Hair follicle dermal papilla cell (primary cell): ENCODE data around the gene CT45A2. TPM values are rescaled to one million over a fixed set of nuclear protein-coding genes. Genes with fewer than 3 reads are reported as not detected.

Experiments used
- total RNA-seq: library from RNA; depleted of rRNA; stranded (reverse); fragments of >200 nt; gene quantifications from 2 replicates; pipeline ENCODE4 v1.2.3, GENCODE V29; 2012

The CT45A2 gene, protein sequence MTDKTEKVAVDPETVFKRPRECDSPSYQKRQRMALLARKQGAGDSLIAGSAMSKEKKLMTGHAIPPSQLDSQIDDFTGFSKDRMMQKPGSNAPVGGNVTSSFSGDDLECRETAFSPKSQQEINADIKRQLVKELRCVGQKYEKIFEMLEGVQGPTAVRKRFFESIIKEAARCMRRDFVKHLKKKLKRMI
- not detected in 2 replicates for total RNA-seq

DNA sequence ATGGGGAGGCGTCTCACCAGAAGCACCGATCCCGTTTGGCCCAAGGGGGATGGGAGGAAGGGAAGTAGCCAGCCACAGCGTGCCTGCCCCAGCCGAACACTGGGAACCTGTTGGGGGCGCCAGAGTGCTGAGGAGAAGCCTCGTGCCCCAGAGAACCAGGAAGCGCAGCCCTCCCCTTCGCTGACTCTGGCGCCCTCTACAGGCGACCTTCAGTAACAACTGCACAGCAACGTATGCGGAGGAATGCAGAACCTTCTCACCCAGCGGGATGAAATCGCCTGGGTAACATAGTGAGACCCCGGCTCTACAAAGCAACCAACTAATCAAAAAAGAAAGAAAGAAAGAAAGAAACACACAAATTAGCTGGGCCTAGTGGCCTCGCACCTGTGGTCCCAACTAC, at the start of gene CT45A2:
TSS of gene CT45A2 (minus strand) at position 101 of the 400 bp plus-strand sequence. CDS start 3,747 bp downstream, outside the sequence.

DNA sequence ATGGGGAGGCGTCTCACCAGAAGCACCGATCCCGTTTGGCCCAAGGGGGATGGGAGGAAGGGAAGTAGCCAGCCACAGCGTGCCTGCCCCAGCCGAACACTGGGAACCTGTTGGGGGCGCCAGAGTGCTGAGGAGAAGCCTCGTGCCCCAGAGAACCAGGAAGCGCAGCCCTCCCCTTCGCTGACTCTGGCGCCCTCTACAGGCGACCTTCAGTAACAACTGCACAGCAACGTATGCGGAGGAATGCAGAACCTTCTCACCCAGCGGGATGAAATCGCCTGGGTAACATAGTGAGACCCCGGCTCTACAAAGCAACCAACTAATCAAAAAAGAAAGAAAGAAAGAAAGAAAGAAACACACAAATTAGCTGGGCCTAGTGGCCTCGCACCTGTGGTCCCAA, 34.6 kb upstream of the CT45A2 start, which contains the start of gene CT45A8:
TSS of gene CT45A8 (minus strand) at position 101 of the 400 bp plus-strand sequence. CDS start 3,755 bp downstream, outside the sequence.

DNA sequence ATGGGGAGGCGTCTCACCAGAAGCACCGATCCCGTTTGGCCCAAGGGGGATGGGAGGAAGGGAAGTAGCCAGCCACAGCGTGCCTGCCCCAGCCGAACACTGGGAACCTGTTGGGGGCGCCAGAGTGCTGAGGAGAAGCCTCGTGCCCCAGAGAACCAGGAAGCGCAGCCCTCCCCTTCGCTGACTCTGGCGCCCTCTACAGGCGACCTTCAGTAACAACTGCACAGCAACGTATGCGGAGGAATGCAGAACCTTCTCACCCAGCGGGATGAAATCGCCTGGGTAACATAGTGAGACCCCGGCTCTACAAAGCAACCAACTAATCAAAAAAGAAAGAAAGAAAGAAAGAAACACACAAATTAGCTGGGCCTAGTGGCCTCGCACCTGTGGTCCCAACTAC, 17.4 kb upstream of the CT45A2 start, which contains the start of gene CT45A7:
TSS of gene CT45A7 (minus strand) at position 101 of the 400 bp plus-strand sequence. CDS start 3,747 bp downstream, outside the sequence.

DNA sequence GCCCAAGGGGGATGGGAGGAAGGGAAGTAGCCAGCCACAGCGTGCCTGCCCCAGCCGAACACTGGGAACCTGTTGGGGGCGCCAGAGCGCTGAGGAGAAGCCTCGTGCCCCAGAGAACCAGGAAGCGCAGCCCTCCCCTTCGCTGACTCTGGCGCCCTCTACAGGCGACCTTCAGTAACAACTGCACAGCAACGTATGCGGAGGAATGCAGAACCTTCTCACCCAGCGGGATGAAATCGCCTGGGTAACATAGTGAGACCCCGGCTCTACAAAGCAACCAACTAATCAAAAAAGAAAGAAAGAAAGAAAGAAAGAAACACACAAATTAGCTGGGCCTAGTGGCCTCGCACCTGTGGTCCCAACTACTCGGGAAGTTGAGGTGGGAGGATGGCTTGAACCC, 17.1 kb downstream of the CT45A2 start, which contains the start of gene CT45A6:
TSS of gene CT45A6 (minus strand) at position 101 of the 400 bp plus-strand sequence. CDS start 3,794 bp downstream, outside the sequence.

DNA sequence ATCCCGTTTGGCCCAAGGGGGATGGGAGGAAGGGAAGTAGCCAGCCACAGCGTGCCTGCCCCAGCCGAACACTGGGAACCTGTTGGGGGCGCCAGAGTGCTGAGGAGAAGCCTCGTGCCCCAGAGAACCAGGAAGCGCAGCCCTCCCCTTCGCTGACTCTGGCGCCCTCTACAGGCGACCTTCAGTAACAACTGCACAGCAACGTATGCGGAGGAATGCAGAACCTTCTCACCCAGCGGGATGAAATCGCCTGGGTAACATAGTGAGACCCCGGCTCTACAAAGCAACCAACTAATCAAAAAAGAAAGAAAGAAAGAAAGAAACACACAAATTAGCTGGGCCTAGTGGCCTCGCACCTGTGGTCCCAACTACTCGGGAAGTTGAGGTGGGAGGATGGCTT, 34.4 kb downstream of the CT45A2 start, which contains the start of gene CT45A5:
TSS of gene CT45A5 (minus strand) at position 101 of the 400 bp plus-strand sequence. CDS start 3,774 bp downstream, outside the sequence.

DNA sequence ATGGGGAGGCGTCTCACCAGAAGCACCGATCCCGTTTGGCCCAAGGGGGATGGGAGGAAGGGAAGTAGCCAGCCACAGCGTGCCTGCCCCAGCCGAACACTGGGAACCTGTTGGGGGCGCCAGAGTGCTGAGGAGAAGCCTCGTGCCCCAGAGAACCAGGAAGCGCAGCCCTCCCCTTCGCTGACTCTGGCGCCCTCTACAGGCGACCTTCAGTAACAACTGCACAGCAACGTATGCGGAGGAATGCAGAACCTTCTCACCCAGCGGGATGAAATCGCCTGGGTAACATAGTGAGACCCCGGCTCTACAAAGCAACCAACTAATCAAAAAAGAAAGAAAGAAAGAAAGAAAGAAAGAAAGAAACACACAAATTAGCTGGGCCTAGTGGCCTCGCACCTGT, 51.7 kb downstream of the CT45A2 start, which contains the start of gene CT45A3:
TSS of gene CT45A3 (minus strand) at position 101 of the 400 bp plus-strand sequence. CDS start 3,747 bp downstream, outside the sequence.

Other genes starting within 250 kb of the CT45A2 start
- not detected in 2 replicates for gene CT45A1, start 106.4 kb downstream of the CT45A2 start, total RNA-seq
- not detected in 2 replicates for gene CT45A3, start 51.8 kb downstream of the CT45A2 start, total RNA-seq
- not detected in 2 replicates for gene CT45A5, start 34.5 kb downstream of the CT45A2 start, total RNA-seq
- gene CT45A6, start 17.2 kb downstream of the CT45A2 start, total RNA-seq, result not detected in 2 replicates
- not detected in 2 replicates for gene CT45A7, start 17.3 kb upstream of the CT45A2 start, total RNA-seq
- not detected in 2 replicates for gene CT45A8, start 34.5 kb upstream of the CT45A2 start, total RNA-seq
- gene CT45A9, start 51.8 kb upstream of the CT45A2 start, total RNA-seq, result not detected in 2 replicates
- not detected in 2 replicates for gene CT45A10, start 73.4 kb upstream of the CT45A2 start, total RNA-seq
- not detected in 2 replicates for gene SAGE1, start 73.7 kb upstream of the CT45A2 start, total RNA-seq
- 21.3 and 23.7 TPM in 2 replicates for gene MMGT1, start 154.0 kb upstream of the CT45A2 start, total RNA-seq
- 21.9 and 24.3 TPM in 2 replicates for gene SLC9A6, start 165.4 kb upstream of the CT45A2 start, total RNA-seq